CD4-positive, alpha-beta T cell treated with Interleukin-12 subunit alpha and Interleukin-12 subunit beta, for 1 hour (primary cell): Measurements from ENCODE around the gene OGA.

ENCODE experiments used
- DNase-seq: peaks from one replicate; pipeline ENCODE4 v3.0.0-alpha.2; 2020

Gene OGA

DNA sequence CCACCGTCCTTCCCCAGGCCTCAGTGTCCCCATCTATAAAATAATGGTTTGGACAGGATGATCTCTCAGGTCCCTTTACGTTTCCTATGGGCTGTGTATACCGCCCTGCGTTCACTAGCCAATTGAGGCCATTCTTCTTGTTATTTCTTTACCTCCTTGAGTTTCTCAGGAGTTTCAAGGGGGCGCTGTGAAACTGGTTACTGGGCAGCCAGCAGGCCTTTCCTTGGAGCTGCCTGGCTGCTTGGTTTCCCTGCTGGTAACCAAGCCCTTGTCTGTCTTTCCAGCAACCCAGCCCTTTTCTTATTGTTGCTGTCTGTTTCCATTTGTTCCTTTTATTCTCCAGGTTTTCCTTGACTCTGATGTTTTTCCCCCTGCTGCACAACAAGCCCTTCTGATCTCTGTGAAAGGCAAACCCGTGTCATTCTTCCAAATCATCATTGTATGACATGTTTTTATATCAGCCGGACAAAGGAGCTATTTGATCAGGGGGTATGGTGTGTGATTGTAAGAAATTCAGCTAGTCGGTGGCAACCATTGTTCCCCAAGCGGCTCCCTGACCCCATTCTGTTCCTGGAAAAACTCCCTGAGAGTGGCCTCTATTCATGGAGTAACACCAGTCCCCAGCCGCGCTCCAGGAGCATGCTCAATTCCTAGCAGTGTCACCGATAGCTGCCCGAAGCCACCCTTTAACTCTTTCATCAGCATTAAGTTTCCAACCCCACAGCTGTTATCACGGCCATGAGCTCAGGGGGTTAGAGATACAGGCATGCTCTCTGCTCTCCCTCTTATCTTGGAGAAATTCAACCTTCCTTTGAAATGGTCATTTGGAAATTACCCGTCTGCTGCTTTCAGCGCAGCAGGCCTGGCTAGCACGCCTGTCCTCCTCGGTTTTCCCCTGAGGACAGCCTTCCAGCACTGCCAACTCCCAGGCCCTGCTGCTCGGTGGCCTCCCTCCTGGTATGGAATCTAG, 68.9 kb downstream of the OGA start:
- DNase-seq: no peak

DNA sequence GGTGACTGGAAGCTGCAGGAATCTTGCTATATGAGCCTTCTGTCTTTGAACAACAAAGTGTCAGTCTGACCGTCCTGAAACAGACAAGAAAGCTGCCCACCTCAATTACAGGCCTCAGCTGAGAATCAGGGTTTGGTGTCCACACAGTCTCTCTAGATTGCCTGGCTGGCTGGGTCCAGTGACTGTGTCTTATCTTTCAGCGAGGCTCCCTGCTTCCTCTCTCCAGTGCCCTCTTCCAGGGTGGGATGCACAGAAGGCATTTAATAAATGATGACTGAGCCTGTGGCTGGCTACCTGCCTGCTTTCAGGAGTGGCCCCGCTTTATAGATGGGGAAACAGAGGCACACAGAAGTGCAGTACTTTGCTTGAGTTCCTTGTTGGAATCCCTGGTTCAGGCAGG, 69.7 kb downstream of the OGA start:
- no peak for DNase-seq

DNA sequence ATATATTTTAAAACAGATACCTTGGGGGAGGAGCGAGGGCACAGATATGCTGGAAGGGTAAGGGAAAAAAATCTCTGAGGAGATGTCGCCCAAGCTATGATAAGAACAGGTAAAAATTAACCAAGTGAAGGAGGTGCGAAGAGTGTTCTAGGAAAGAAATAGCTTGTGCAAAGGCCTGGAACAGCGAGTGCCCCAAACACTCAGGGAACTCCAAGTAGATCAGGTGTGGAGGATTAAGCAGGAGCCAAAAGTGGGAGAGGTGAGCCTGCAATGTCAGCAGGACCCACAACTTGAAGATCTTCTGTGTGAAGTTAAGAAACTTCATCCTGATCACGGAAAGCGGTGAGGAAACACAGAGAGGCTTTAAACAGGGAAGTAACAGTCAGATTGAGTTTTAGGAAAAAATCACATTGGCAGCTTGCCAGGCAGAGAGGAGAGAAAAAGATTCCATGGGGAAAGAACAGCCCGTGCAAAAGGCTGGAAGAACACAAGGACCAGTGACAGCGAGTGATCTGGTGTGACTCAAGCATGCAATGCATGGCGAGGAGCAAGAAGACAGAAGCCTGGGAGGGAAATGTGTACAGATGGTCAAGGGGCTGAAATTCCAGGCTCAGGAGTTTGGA, 73.1 kb downstream of the OGA start:
- no peak for DNase-seq

DNA sequence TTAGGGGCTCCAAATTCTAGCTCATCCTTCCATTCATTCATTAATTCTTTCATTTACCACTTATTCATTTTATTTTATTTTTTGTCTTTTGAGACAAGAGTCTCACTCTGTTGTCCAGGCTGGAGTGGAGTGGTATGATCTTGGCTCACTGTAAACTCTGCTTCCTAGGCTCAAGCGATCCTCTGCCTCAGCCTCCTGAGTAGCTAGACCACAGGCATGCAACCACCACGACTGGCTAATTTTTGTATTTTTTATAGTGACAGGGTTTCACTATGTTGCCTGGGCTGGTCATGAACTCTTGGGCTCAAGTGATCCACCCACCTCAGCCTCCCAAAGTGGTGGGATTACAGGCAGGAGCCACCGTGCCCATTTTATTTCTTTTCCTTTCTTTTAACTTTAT, 74.0 kb downstream of the OGA start:
- no peak for DNase-seq

DNA sequence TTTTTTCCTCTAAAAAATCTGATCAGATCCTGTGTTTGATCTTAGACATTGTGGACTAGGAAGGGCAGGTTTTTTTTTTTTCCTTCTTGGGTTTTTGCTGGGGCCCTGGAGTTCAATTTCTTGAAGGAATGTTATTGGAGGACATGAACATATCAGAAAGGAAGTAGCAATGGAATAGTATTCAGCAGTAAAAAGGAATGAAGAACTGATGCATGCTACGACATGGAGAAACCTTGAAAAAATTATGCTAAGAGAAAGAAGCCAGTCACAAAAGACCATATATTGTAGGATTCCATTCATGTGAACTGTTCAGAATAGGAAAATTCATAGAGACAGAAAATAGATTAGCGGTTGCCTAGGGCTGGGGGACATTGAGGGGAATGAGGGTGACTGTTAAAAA, 76.3 kb downstream of the OGA start:
- no peak for DNase-seq

DNA sequence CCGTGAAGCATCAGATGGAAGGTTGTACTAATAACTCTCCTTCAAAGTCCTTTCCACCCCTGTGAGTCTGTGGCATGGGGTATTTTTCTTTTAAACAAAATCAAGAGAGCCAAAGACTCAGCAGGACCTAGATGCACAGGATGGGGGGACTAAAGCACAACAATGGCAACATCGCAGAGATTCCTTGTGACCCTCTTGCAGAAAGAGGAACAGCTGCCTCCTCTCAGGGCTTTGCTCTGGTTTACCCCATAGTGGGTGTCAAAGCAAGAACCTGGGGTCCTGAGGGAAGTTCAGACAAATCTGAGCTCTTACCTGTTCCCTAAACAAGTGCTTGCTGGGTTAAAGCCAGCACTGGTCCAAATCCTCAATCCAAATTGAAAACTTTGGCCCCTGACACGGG, 81.6 kb downstream of the OGA start:
- no peak for DNase-seq
